CD4-positive, alpha-beta T cell treated with Interleukin-6 at 100 ng/mL for 8 hours (primary cell): ENCODE results near the gene JAKMIP2.
"Not testable (repeated sequence)": the region's sequence is repeated elsewhere in the genome, so short reads cannot be mapped to it uniquely, and the experiment has no call there.

Experiments
- DNase-seq: peaks from one replicate; pipeline ENCODE4 v3.0.0-alpha.2; 2020; ENCODE audit warnings: mixed read lengths, low spot score

Gene JAKMIP2

DNA sequence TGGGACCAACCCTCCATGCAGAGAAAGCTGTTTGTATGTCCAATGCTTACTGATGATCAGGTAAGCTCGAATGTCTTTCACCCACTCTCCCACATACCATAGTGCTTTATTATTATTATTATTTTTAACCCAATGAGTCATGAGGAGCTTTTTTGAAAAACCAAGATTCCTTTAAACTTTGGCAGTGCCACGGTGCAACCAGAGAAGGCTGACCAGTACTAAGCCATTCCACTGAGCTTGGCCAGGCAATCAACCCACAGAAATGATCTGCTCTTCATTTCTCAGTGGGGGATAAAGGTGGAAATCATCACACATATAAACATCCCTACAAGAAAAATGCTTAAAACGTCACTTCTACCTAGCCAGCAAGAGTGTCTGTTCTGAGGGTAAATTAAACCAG is 35.5 kb downstream of the JAKMIP2 start:
- DNase-seq, result no peak

DNA sequence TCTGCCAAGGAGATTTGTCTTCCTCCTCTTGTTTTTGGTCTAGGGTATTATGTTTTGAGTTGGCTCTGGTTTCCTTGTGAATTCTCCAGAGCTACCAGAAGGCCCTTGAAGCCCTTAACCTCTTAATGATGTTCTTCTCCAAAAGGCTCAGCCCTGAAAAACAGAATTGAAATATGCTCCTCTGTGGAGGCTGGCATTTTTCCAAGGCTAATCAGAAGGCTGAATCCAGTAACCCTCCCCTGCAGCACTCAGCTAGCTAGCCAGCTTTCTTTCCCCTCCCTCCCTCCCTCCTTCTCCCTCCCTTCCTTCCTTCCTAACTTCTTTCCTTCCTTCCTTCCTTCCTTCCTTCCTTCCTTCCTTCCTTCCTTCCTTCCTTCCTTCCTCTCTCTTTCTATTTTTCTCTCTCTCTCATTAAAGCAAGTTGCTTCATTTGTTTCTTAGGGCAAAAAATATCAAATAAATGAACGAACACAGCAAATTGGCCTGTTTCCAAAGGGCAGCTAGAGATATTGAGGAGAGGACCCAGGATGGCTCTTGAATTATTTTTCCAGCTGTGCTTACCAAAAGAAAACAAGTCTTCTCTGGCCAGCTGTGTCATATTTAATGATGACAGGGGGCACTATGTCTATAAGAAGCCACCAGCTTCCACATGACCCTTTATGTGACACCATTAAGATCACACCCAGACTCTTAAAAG is 38.7 kb downstream of the JAKMIP2 start:
- no peak for DNase-seq

- DNase-seq, result no peak
Observed at GRCh38 chr5:147743012-147743411, 39.5 kb downstream of the JAKMIP2 start.

- no peak for DNase-seq
Observed at GRCh38 chr5:147742151-147742550, 40.4 kb downstream of the JAKMIP2 start.

GRCh38 chr5:147740864-147741263 is 41.7 kb downstream of the JAKMIP2 start:
- DNase-seq, result no peak

GRCh38 chr5:147737921-147738320 is 44.6 kb downstream of the JAKMIP2 start:
- no peak for DNase-seq

DNA sequence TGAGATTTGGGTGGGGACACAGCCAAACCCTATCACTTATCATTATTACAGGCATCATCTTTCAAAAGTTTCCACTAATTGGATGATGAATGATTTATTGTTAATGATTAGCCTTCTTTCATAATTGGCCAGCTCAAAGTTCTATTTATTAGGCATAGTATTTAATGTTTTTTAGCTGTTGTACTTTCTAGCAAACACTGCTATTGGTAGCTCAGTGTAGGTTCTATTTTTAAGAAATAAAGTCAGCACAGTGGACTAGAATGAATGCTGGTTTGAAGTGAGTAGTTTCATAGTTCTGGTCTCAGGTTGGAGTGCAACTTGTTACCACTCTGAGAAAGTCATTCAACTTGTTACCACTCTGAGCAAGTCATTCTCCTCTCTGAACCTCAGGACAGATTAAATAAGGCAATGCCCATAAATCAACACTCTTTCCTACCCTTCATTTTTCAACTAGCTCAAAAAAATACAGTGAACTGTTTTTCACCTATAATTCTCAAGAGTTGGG is 46.9 kb downstream of the JAKMIP2 start:
- no peak for DNase-seq

DNA sequence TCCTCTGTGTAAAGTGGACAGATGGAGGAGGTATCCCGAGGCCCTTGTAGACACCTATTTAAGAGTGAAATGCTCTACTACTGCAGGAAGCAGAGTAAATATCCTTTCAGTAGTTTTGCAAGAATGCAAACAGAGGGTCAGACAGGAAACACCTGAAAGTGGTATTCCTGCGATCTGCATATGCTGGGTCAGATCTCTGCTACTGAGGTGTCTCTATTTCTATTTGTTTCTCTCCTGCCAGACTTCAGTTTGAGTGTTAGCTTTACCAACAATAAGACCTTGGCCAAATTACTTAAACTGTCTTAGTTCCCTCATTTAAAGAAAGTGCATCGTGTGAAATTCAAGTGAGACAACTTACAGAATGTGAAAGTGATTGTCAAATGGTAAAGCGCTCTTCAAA is 47.6 kb downstream of the JAKMIP2 start:
- no peak for DNase-seq

- DNase-seq, result no peak
Observed at GRCh38 chr5:147733075-147733474, 49.5 kb downstream of the JAKMIP2 start.

- no peak for DNase-seq
Observed at GRCh38 chr5:147732291-147732883, 50.1 kb downstream of the JAKMIP2 start.

GRCh38 chr5:147731431-147732290 is 50.9 kb downstream of the JAKMIP2 start:
- DNase-seq, result no peak

GRCh38 chr5:147727200-147727599 is 55.3 kb downstream of the JAKMIP2 start:
- no peak for DNase-seq

DNA sequence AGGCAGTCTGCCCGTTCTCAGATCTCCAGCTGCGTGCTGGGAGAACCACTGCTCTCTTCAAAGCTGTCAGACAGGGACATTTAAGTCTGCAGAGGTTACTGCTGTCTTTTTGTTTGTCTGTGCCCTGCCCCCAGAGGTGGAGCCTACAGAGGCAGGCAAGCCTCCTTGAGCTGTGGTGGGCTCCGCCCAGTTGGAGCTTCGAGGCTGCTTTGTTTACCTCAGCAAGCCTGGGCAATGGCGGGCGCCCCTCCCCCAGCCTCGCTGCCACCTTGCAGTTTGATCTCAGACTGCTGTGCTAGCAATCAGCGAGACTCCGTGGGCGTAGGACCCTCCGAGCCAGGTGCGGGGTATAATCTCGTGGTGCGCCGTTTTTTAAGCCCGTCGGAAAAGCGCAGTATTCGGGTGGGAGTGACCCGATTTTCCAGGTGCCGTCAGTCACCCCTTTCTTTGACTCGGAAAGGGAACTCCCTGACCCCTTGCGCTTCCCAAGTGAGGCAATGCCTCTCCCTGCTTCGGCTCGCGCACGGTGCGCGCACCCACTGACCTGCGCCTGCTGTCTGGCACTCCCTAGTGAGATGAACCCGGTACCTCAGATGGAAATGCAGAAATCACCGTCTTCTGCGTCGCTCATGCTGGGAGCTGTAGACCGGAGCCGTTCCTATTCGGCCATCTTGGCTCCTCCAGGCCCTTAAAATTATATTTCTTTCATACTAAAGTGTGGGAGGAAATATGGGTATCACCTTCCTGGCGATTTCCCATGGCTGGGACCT is 61.2 kb downstream of the JAKMIP2 start:
- DNase-seq, result not testable (repeated sequence)

GRCh38 chr5:147713550-147714295 is 68.8 kb downstream of the JAKMIP2 start:
- no peak for DNase-seq

DNA sequence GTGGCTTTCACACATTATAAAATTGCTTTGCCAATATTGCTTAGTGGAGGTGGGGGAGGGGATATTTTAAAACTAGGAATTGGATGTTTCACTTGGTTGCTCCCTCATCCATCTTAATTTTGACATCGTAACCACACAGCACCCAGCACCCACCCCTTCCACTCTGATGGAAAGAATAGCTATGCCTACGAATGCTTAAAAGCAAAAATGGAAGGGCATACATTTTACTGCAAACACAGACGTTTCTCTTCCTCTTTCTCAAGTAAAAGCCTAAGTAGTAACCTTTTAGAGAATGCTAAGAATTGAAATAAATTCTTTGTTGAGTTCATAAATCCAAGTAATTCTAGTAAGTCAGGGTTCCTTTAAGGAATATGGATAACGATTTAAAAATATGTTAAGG is 69.9 kb downstream of the JAKMIP2 start:
- DNase-seq, result no peak

DNA sequence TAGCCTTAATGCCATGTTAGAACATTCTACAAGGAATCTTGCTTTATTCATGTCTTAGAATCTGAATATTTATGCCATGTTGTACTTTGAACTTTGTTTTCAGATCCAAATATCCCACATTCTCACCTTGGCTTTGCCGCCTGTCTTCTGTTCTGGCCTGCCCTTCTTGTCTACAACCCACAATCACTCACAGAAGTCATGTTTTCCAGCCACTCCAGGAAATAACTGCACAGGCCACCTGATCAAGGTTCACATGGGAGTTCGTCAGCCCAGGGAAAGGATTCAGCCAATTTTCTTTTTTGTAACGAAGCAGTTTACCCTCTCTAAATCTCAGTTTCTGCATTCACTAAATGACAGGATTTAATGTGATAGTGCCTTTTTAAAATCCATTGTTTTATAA is 70.5 kb downstream of the JAKMIP2 start:
- DNase-seq, result no peak

DNA sequence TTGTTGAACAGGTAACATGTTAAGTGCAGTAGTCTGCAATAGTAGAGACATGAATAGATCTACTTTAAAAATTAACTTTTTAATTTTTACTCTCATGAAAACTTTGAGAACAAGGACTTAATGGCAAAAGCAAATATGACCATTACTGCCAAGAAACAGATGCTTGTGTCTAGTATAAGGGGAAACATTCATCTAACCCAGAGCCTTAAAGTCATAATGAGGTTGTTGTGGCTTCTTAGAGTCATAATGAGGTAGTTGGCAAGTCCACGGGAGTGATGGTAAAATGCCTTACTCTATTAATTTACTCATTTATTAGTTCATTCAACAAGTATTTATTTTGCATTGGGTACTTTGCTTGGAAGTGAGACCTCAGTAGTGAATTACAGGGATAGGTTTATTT is 71.5 kb downstream of the JAKMIP2 start:
- DNase-seq, result no peak

DNA sequence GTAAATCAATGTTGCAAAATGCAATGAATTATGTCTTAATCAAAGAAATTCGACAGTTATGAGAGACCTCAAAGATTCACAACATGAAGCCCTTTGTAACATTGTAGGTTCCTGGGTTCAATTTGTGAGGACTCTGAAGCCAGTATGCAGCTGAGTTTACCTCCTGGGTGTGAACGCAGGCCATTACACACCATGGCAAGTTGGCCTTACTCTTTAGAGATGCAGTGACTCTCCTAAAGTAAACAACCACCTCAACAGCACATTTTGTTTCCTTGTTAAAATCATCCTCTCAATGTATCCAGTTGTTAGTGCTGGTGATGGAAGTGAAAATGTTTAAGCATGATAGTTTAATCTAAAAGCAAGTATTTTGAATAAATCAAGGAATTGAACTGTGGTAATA is 73.8 kb downstream of the JAKMIP2 start:
- DNase-seq, result no peak

- no peak for DNase-seq
Observed at GRCh38 chr5:147704544-147704943, 78.0 kb downstream of the JAKMIP2 start.

DNA sequence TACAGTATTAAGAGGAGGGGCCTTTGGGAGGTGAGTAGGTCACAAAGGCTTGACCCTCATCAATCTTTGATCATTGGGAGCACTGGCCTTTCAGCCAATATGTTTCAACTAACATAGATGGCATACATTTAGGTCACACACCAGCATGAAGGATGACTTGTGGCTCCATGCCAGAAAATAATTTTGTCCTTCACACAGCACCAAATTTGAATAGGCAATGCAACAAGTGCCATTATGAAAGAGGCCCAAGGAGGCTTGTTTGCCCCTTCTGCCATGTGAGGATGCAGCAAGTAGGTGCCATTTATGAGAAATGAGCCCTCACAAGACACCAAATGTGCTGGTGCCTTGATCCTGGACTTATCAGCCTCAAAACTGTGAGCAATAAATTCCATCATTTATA is 81.1 kb downstream of the JAKMIP2 start:
- no peak for DNase-seq

GRCh38 chr5:147699496-147700088 is 82.9 kb downstream of the JAKMIP2 start:
- DNase-seq, result no peak
